KOPT-K1 (cell line): ENCODE measurements around the gene RELCH.

Source experiments
- H3K27ac ChIP-seq: fragments of 200-600 bp; sonication (generic); 2 replicates; pipeline ENCODE4 v1.5.1; 2016; ENCODE audit warnings: antibody characterized with exemption, mild to moderate bottlenecking, low read depth, low read length; ENCODE audit not compliant: poor library complexity, severe bottlenecking
- H3K36me3 ChIP-seq: fragments of 200-600 bp; sonication (generic); 2 replicates; pipeline ENCODE4 v1.5.1; 2017; ENCODE audit warnings: antibody characterized with exemption, mild to moderate bottlenecking, low read length, moderate library complexity; ENCODE audit not compliant: insufficient read depth
- H3K9me3 ChIP-seq: fragments of 200-600 bp; sonication (generic); 2 replicates; pipeline ENCODE4 v1.5.1; 2017; ENCODE audit warnings: antibody characterized with exemption, low read length, mild to moderate bottlenecking; ENCODE audit not compliant: insufficient read depth, poor library complexity, severe bottlenecking

The RELCH gene

GRCh38 chr18:62330650-62331049, 143.6 kb downstream of the RELCH start:
- peaks cover 6% of the 10 kb centered on the region for H3K9me3 ChIP-seq
- H3K27ac ChIP-seq: no peak overlapping the region
- no peaks in the 10 kb centered on the region for H3K36me3 ChIP-seq

- Histone ChIP-seq H3K9me3 (no peaks in the 10 kb centered on the region), H3K27ac (no peak overlapping the region), H3K36me3 (no peaks in the 10 kb centered on the region)
Measured at GRCh38 chr18:62331581-62332356, 144.7 kb downstream of the RELCH start.

GRCh38 chr18:62332431-62332830, 145.4 kb downstream of the RELCH start:
- no peaks in the 10 kb centered on the region for H3K9me3 ChIP-seq
- H3K27ac ChIP-seq: no peak overlapping the region
- H3K36me3 ChIP-seq: no peaks in the 10 kb centered on the region

GRCh38 chr18:62332964-62333695, 146.1 kb downstream of the RELCH start:
- Histone ChIP-seq H3K27ac (no peak overlapping the region), H3K9me3 (no peaks in the 10 kb centered on the region), H3K36me3 (no peaks in the 10 kb centered on the region)

- Histone ChIP-seq H3K36me3 (no peaks in the 10 kb centered on the region), H3K9me3 (no peaks in the 10 kb centered on the region), H3K27ac (no peak overlapping the region)
Measured at GRCh38 chr18:62334120-62334519, 147.1 kb downstream of the RELCH start.

GRCh38 chr18:62335494-62335893, 148.4 kb downstream of the RELCH start:
- no peaks in the 10 kb centered on the region for H3K36me3 ChIP-seq
- H3K9me3 ChIP-seq: no peaks in the 10 kb centered on the region
- H3K27ac ChIP-seq: no peak overlapping the region

- H3K9me3 ChIP-seq: no peaks in the 10 kb centered on the region
- H3K27ac ChIP-seq: no peak overlapping the region
- no peaks in the 10 kb centered on the region for H3K36me3 ChIP-seq
Measured at GRCh38 chr18:62336618-62337017, 149.6 kb downstream of the RELCH start.

GRCh38 chr18:62337336-62337735, 150.3 kb downstream of the RELCH start:
- Histone ChIP-seq H3K27ac (no peak overlapping the region), H3K36me3 (no peaks in the 10 kb centered on the region), H3K9me3 (no peaks in the 10 kb centered on the region)

- Histone ChIP-seq H3K36me3 (no peaks in the 10 kb centered on the region), H3K27ac (no peak overlapping the region), H3K9me3 (no peaks in the 10 kb centered on the region)
Measured at GRCh38 chr18:62338446-62339105, 151.5 kb downstream of the RELCH start.

GRCh38 chr18:62339106-62339988, 152.3 kb downstream of the RELCH start:
- H3K36me3 ChIP-seq: no peaks in the 10 kb centered on the region
- H3K9me3 ChIP-seq: no peaks in the 10 kb centered on the region
- H3K27ac ChIP-seq: no peak overlapping the region

GRCh38 chr18:62340996-62341395, 153.9 kb downstream of the RELCH start:
- Histone ChIP-seq H3K9me3 (no peaks in the 10 kb centered on the region), H3K36me3 (no peaks in the 10 kb centered on the region), H3K27ac (no peak overlapping the region)

GRCh38 chr18:62341473-62341872, 154.4 kb downstream of the RELCH start:
- no peak overlapping the region for H3K27ac ChIP-seq
- H3K9me3 ChIP-seq: no peaks in the 10 kb centered on the region
- H3K36me3 ChIP-seq: no peaks in the 10 kb centered on the region

- Histone ChIP-seq H3K36me3 (no peaks in the 10 kb centered on the region), H3K27ac (no peak overlapping the region), H3K9me3 (no peaks in the 10 kb centered on the region)
Measured at GRCh38 chr18:62342884-62343283, 155.8 kb downstream of the RELCH start.

- Histone ChIP-seq H3K36me3 (no peaks in the 10 kb centered on the region), H3K27ac (no peak overlapping the region), H3K9me3 (no peaks in the 10 kb centered on the region)
Measured at GRCh38 chr18:62343316-62343715, 156.3 kb downstream of the RELCH start.

GRCh38 chr18:62345909-62346308, 158.9 kb downstream of the RELCH start:
- no peak overlapping the region for H3K27ac ChIP-seq
- no peaks in the 10 kb centered on the region for H3K36me3 ChIP-seq
- no peaks in the 10 kb centered on the region for H3K9me3 ChIP-seq
